ENCODE data around the gene ARID1B. TPM values are rescaled to one million over a fixed set of nuclear protein-coding genes. Genes with fewer than 3 reads are reported as not detected.

ARID1B gene
- total and polyA plus RNA-seq, 2 of the 13 experiments (the other 11 are each of a cell fraction or from before 2014, with no cell fraction given), result 20.1 to 32.6 TPM

DNA sequence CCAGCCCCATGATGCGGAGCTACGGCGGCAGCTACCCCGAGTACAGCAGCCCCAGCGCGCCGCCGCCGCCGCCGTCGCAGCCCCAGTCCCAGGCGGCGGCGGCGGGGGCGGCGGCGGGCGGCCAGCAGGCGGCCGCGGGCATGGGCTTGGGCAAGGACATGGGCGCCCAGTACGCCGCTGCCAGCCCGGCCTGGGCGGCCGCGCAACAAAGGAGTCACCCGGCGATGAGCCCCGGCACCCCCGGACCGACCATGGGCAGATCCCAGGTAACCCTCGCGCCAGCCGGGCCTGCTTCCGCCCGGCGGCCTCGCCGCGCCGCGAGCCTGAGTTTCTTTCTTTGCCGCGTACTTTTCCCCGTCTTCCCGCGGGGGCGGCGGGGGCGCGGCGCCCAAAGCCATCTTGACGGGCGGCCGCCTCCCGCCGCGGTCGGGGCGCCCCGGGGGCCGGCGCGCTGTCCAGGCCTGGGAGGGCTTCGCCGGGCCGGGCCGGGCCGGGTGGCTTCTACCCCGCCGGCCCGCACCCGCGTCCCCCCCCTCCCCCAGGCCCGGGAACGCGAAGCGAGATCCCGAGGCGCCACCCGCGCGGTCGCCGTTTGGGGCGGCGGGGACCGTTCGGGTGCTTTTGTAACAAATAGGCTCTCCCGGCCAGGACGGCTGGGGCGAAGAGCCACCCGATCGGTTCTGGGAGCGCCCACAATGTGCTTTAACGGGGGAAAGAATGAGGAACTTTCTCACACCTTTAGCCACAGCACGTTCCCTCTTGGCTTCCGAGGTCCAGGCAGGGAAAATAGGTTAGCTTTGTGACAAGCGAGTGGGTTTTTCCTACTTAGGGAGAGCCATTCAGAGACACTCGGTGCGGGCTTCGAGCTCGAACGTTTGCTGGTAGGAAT is 2.3 kb downstream of the ARID1B start (continued):
- TF ChIP-seq, protein P1, sequence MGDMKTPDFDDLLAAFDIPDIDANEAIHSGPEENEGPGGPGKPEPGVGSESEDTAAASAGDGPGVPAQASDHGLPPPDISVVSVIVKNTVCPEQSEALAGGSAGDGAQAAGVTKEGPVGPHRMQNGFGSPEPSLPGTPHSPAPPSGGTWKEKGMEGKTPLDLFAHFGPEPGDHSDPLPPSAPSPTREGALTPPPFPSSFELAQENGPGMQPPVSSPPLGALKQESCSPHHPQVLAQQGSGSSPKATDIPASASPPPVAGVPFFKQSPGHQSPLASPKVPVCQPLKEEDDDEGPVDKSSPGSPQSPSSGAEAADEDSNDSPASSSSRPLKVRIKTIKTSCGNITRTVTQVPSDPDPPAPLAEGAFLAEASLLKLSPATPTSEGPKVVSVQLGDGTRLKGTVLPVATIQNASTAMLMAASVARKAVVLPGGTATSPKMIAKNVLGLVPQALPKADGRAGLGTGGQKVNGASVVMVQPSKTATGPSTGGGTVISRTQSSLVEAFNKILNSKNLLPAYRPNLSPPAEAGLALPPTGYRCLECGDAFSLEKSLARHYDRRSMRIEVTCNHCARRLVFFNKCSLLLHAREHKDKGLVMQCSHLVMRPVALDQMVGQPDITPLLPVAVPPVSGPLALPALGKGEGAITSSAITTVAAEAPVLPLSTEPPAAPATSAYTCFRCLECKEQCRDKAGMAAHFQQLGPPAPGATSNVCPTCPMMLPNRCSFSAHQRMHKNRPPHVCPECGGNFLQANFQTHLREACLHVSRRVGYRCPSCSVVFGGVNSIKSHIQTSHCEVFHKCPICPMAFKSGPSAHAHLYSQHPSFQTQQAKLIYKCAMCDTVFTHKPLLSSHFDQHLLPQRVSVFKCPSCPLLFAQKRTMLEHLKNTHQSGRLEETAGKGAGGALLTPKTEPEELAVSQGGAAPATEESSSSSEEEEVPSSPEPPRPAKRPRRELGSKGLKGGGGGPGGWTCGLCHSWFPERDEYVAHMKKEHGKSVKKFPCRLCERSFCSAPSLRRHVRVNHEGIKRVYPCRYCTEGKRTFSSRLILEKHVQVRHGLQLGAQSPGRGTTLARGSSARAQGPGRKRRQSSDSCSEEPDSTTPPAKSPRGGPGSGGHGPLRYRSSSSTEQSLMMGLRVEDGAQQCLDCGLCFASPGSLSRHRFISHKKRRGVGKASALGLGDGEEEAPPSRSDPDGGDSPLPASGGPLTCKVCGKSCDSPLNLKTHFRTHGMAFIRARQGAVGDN (CRISPR knock-in tag; IDR thresholded peaks at IDR 0.05), result peak; percentile 59
- TF ChIP-seq ZSCAN31 (CRISPR knock-in tag; IDR thresholded peaks at IDR 0.05; ENCODE audit: low read depth), result peak; percentile 70; the same call in 1 of the 2 replicates
- no peak for TF ChIP-seq ZNF616 (CRISPR knock-in tag; IDR thresholded peaks at IDR 0.05; ENCODE audit: low read depth)
- TF ChIP-seq HDAC6 (IDR thresholded peaks at IDR 0.05; ENCODE audit: low read depth, low read length), result no peak
- no peak for TF ChIP-seq RAD21 (CRISPR knock-in tag; IDR thresholded peaks at IDR 0.05)

DNA sequence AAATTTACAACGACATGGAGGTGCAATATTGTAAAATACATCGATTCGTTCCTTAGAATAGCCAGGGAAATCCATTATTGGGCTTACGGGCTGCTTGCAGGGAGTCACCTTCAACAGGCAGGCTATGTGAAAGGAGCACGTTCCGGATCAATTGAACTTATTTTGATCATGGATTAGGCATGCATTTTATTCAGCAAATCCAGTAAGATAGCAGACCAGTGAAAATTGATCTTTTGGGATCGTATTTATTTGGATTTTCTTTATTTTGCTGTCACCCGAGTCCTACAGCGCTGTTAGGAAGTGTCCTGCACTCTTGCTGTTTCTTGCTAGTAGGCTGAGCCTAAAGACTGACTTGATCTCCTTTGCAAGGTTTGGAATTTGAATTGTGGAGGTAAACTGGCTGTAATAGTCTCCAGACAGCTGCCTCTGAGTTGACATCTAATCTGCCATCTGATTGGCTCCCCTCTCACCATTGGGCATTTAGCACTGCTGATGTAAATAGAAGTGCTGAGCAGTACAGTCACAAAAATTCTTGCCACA is 3.0 kb downstream of the ARID1B start:
- POLR2A ChIA-PET, result interaction anchor here (1.0 to 1.4 kb wide), 4 partner anchors 9 to 404 kb away, joined by 3 to 4 read pairs (median 3); no protein-coding TSS in a partner anchor
- in situ Hi-C loops (cut with HindIII; ENCODE audit: extremely low pct_ligation_motif_present, low pct_unique_long_range_greater_than_20kb) (no loop called here), intact Hi-C loops (cut with micrococcal nuclease; ENCODE audit: unreplicated experiment) (loop anchor here (1.0 to 5.0 kb wide), 3 partner anchors 153 to 241 kb away; no protein-coding TSS in a partner anchor)
- Histone ChIP-seq H3K4me3 (replicated peaks in 1 of 3; ENCODE audit: insufficient read depth in 1 of 3, low read depth in 2 of 3, low read length in 3 of 3) (peak overlapping the region; percentile 68 to 95 (median 93)), H3K9me3 (ENCODE audit: low read length) (no peaks in the 10 kb centered on the region), H3K79me2 (ENCODE audit: insufficient read depth, low read length) (peaks cover 66% of the 10 kb centered on the region), H3K4me1 (ENCODE audit: insufficient read depth, low read length) (peaks cover 45% of the 10 kb centered on the region), H2AFZ (ENCODE audit: low read length) (no peak overlapping the region), H3K4me2 (ENCODE audit: low read depth, low read length) (peak overlapping the region; percentile 80), H4K20me1 (ENCODE audit: insufficient read depth, low read length) (peaks cover 42% of the 10 kb centered on the region), H3K9ac (ENCODE audit: insufficient read depth, low read depth, low read length) (peak overlapping the region; percentile 89), H3K27ac (ENCODE audit: extremely low read length, insufficient read depth, low read length) (peak overlapping the region; percentile 69), H3K27me3 (ENCODE audit: control insufficient read depth in 1 of 2, insufficient read depth in 2 of 2, low read length in 2 of 2) (no peaks in the 10 kb centered on the region; a peak in 1 of 5 replicates), H3K36me3 (replicated peaks in 1 of 2; ENCODE audit: control insufficient read depth in 1 of 2, insufficient read depth in 2 of 2, low read length in 2 of 2) (peaks cover 0 to 5% of the 10 kb centered on the region in 2 experiments; a peak in 1 of 5 replicates)
- FAIRE-seq (peak; percentile 97), ATAC-seq (peak; percentile 77), DNase-seq (ENCODE audit: low spot score) (peak; percentile 91)
- CTCF ChIA-PET (ENCODE audit: low intra/inter-chr PET ratio, low total read pairs), result no interaction called here
- TSS peak; percentile 40 for BruUV-seq (replicated peaks)
- WGBS (ENCODE audit: low lambda C conversion rate), result 1% methylated on average over 9 of the region's 9 CpGs
- TF ChIP-seq PRPF4 (IDR thresholded peaks at IDR 0.05; ENCODE audit: low read depth, low read length, poor library complexity, severe bottlenecking), result no peak
- peak; percentile 31; the same call in 1 of the 2 replicates for TF ChIP-seq SMYD3 (CRISPR knock-in tag; IDR thresholded peaks at IDR 0.05)
- no peak for TF ChIP-seq AHR (CRISPR knock-in tag; IDR thresholded peaks at IDR 0.05)
- TF ChIP-seq ETV5 (CRISPR knock-in tag; IDR thresholded peaks at IDR 0.05; ENCODE audit: borderline replicate concordance), result 0 out of 2 replicates have a peak, but pooled peaks have one; percentile 12
- TF ChIP-seq, protein P2, sequence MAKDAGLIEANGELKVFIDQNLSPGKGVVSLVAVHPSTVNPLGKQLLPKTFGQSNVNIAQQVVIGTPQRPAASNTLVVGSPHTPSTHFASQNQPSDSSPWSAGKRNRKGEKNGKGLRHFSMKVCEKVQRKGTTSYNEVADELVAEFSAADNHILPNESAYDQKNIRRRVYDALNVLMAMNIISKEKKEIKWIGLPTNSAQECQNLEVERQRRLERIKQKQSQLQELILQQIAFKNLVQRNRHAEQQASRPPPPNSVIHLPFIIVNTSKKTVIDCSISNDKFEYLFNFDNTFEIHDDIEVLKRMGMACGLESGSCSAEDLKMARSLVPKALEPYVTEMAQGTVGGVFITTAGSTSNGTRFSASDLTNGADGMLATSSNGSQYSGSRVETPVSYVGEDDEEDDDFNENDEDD (CRISPR knock-in tag; IDR thresholded peaks at IDR 0.05; ENCODE audit: borderline replicate concordance), result peak; percentile 83; the same call in 1 of the 2 replicates
- TF ChIP-seq ERF (CRISPR knock-in tag; IDR thresholded peaks at IDR 0.05), result 0 out of 2 replicates have a peak, but pooled peaks have one; percentile 32
- 0 out of 2 replicates have a peak, but pooled peaks have one; percentile 24 for TF ChIP-seq GATAD1 (CRISPR knock-in tag; IDR thresholded peaks at IDR 0.05)
- TF ChIP-seq ZNF572 (CRISPR knock-in tag; IDR thresholded peaks at IDR 0.05), result no peak
- TF ChIP-seq, protein P3, sequence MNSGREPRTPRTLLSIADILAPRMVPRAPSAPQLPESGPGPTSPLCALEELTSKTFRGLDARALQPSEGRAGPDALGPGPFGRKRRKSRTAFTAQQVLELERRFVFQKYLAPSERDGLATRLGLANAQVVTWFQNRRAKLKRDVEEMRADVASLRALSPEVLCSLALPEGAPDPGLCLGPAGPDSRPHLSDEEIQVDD (CRISPR knock-in tag; IDR thresholded peaks at IDR 0.05; ENCODE audit: borderline replicate concordance), result no peak
